IPS-20b (cell line): ENCODE measurements around the gene NAP1L4.

Experiments
- H3K27ac ChIP-seq: one replicate; pipeline ENCODE4 v1.5.1; 2013; ENCODE audit warnings: low read length
- H3K27me3 ChIP-seq: 2 replicates; pipeline ENCODE4 v1.6.1; 2013; ENCODE audit warnings: mild to moderate bottlenecking, low read length, inconsistent platforms; ENCODE audit not compliant: insufficient read depth
- H3K36me3 ChIP-seq: 2 replicates; pipeline ENCODE4 v1.6.1; 2013; ENCODE audit warnings: low read depth, mild to moderate bottlenecking, inconsistent platforms, low read length, moderate library complexity; ENCODE audit not compliant: insufficient read depth
- H3K4me1 ChIP-seq: 2 replicates; pipeline ENCODE4 v1.6.1; 2013; ENCODE audit warnings: mild to moderate bottlenecking, control low read depth, inconsistent platforms, low read length, moderate library complexity; ENCODE audit not compliant: insufficient read depth
- H3K4me3 ChIP-seq: 2 replicates; pipeline ENCODE4 v1.5.1; 2013; ENCODE audit warnings: mild to moderate bottlenecking, low read length, inconsistent platforms
- H3K9ac ChIP-seq: 2 replicates; pipeline ENCODE4 v1.6.1; 2013; ENCODE audit warnings: low read depth, mild to moderate bottlenecking, inconsistent platforms, low read length, moderate library complexity
- H3K9me3 ChIP-seq: 2 replicates; pipeline ENCODE4 v1.6.1; 2013; ENCODE audit warnings: mild to moderate bottlenecking, low read depth, low read length, inconsistent platforms; ENCODE audit not compliant: insufficient read depth

Gene NAP1L4

DNA sequence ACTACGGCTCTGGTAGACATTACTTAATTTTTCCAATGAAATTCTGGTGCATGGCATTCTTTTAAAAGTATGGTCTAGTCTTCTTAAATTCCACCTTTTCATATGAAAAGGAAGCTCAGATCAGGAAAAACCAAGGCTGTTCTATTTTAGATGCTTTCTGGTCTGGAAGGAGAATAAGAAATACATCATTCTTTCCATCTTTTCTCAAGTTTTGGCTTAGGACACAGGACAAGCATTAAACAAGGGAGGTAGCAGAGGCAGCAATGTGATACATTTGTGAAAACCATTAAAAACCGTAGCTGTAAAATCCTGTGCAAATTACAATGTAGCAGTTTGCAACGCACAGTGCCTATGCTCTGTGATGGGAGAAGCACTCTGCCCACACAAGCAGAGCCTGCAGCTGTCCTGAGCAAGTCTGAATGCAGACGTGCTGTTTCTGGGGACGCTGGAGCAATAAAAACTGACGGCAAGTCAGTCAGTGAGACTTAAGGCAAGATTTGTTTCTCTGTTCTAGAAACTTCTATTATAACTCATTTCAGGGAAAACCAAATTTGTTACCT lies 23.7 kb downstream of the NAP1L4 start:
- H3K36me3 ChIP-seq: peaks cover 97% of the 10 kb centered on the region
- no peaks in the 10 kb centered on the region for H3K4me1 ChIP-seq
- H3K27me3 ChIP-seq: no peaks in the 10 kb centered on the region
- no peaks in the 10 kb centered on the region for H3K9me3 ChIP-seq
- H3K9ac ChIP-seq: no peak overlapping the region
- no peak overlapping the region for H3K27ac ChIP-seq
- no peak overlapping the region for H3K4me3 ChIP-seq

DNA sequence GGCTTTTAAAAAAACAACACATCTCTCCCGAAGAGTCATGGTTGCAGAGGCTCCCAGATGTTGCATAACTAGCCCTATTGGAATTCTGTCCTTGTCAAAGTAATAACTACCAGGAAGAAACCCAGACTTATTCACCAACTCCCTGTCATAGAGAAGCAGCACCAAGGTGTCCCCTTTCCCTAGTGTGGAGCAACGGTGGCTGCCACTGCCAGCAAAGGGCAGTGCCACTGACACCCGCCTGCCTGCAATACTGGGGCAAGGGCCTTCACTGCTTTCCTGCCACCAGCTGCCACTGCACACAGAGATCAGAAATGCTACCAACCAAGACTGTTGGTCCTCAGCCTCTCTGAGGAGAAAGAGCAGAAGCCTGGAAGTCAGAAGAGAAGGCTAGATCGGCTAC lies 27.3 kb downstream of the NAP1L4 start:
- Histone ChIP-seq H3K27ac (no peak overlapping the region), H3K9me3 (no peaks in the 10 kb centered on the region), H3K36me3 (peaks cover 93% of the 10 kb centered on the region)

GRCh38 chr11:2963761-2964160 lies 28.4 kb downstream of the NAP1L4 start:
- Histone ChIP-seq H3K4me3 (no peak overlapping the region), H3K4me1 (peaks cover 3% of the 10 kb centered on the region), H3K27ac (no peak overlapping the region), H3K36me3 (peaks cover 93% of the 10 kb centered on the region), H3K9me3 (no peaks in the 10 kb centered on the region), H3K9ac (no peak overlapping the region), H3K27me3 (no peaks in the 10 kb centered on the region)

More for the DNA sequence above, 27.3 kb downstream of the NAP1L4 start:
- Histone ChIP-seq H3K4me3 (no peak overlapping the region), H3K4me1 (peaks cover 3% of the 10 kb centered on the region), H3K9ac (no peak overlapping the region), H3K27me3 (no peaks in the 10 kb centered on the region)

- Histone ChIP-seq H3K36me3 (peaks cover 93% of the 10 kb centered on the region), H3K9ac (no peak overlapping the region), H3K9me3 (no peaks in the 10 kb centered on the region), H3K27me3 (no peaks in the 10 kb centered on the region), H3K27ac (no peak overlapping the region), H3K4me3 (no peak overlapping the region), H3K4me1 (peaks cover 3% of the 10 kb centered on the region)
These were observed 28.9 kb downstream of the NAP1L4 start for GRCh38 chr11:2963112-2963754.

DNA sequence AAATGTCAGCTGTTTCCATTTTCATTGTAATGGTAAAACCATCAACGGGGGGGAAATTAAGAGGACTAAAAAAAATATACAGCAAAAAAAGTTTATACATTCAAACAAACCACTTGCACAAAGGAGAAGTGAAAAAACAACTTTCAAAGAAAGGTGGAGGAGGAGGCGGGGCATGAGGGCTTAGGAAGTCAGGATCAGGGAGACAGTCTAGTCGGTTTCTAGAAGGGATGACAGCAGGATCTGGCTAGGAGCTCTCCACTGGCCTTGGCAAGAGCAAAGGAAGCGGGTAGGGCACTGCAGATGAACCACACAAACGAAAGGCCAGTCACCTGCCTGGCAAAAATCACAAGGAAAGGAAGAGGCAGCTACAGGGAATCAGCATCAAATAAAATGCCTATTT lies 31.0 kb downstream of the NAP1L4 start:
- H3K27ac ChIP-seq: no peak overlapping the region
- peaks cover 3% of the 10 kb centered on the region for H3K4me1 ChIP-seq
- no peaks in the 10 kb centered on the region for H3K9me3 ChIP-seq
- H3K27me3 ChIP-seq: no peaks in the 10 kb centered on the region
- no peak overlapping the region for H3K4me3 ChIP-seq
- H3K36me3 ChIP-seq: peaks cover 96% of the 10 kb centered on the region
- H3K9ac ChIP-seq: no peak overlapping the region

DNA sequence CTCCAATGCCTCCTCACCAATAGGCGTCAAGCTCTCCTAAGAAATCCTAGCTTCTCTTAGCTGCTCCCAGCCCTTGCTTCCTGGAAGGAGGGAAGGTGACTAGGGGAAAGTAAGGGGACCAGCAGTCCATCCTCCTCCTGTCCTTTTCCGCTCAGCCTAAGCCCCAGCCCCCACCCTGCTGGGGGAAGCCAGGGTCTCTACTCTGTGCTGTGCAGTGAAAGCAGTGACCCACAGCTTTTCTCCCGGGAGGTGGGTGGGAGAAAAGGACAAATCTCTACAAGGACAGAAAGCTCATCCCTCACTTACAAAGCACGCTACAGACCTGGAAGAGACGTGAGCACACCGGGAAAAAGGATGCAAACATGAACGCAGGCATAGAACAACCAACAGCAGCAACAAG lies 32.0 kb downstream of the NAP1L4 start:
- Histone ChIP-seq H3K4me1 (peaks cover 3% of the 10 kb centered on the region), H3K27ac (no peak overlapping the region), H3K36me3 (peaks cover 96% of the 10 kb centered on the region)

GRCh38 chr11:2958251-2958650 lies 33.9 kb downstream of the NAP1L4 start:
- peaks cover 96% of the 10 kb centered on the region for H3K36me3 ChIP-seq
- H3K27ac ChIP-seq: no peak overlapping the region

More for the DNA sequence above, 32.0 kb downstream of the NAP1L4 start:
- no peaks in the 10 kb centered on the region for H3K9me3 ChIP-seq
- no peaks in the 10 kb centered on the region for H3K27me3 ChIP-seq
- no peak overlapping the region for H3K9ac ChIP-seq
- no peak overlapping the region for H3K4me3 ChIP-seq

GRCh38 chr11:2955906-2956476 lies 36.1 kb downstream of the NAP1L4 start:
- Histone ChIP-seq H3K9me3 (no peaks in the 10 kb centered on the region), H3K4me1 (no peaks in the 10 kb centered on the region), H3K36me3 (peaks cover 100% of the 10 kb centered on the region), H3K4me3 (no peak overlapping the region), H3K27me3 (no peaks in the 10 kb centered on the region), H3K9ac (no peak overlapping the region), H3K27ac (no peak overlapping the region)

More at GRCh38 chr11:2958251-2958650, 33.9 kb downstream of the NAP1L4 start:
- no peaks in the 10 kb centered on the region for H3K9me3 ChIP-seq
- H3K9ac ChIP-seq: no peak overlapping the region
- H3K4me1 ChIP-seq: peaks cover 3% of the 10 kb centered on the region
- no peak overlapping the region for H3K4me3 ChIP-seq
- H3K27me3 ChIP-seq: no peaks in the 10 kb centered on the region

DNA sequence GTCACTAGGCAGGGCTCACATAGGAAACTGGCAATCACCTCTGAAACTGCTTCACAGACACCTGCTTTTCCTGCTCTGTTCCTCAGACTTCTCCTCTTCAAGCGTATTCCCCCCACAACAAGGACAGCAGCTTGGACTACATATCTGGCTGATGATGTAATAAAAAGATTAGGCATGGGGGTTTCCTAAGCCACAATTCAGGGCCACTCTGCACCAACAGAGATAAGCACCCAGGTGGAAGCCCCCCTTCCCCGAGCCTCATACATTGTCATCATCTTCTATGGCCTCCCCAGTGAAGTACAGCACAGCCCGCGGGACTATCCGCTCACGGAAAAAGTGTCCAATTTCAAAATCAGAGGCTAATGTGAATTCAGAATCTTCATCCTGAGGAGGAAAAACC lies 37.9 kb downstream of the NAP1L4 start:
- Histone ChIP-seq H3K27me3 (no peaks in the 10 kb centered on the region), H3K4me1 (no peaks in the 10 kb centered on the region), H3K4me3 (no peak overlapping the region), H3K9me3 (no peaks in the 10 kb centered on the region), H3K36me3 (peaks cover 100% of the 10 kb centered on the region), H3K27ac (no peak overlapping the region), H3K9ac (no peak overlapping the region)

DNA sequence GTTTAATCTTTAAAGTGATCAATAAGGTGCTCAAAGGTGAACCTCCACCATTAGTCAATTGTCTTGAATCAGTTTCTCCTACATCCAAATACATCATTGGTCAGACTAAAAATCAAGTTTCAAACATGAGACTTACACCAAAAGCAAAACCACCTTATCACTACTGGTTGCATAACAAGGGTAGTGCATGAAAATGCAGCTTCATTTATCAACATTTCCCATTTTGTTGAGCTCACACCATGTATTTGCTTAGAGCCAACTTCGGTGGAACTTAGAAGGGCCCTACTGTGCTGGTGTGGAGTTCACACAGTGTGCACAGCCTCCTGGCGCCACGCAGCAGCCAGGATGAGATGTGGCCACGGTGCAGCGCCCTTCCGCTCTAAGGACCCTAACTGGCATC lies 39.8 kb downstream of the NAP1L4 start:
- H3K9ac ChIP-seq: no peak overlapping the region
- H3K27me3 ChIP-seq: no peaks in the 10 kb centered on the region
- H3K27ac ChIP-seq: no peak overlapping the region
- peaks cover 100% of the 10 kb centered on the region for H3K36me3 ChIP-seq
- no peak overlapping the region for H3K4me3 ChIP-seq
- no peaks in the 10 kb centered on the region for H3K9me3 ChIP-seq
- peaks cover 3% of the 10 kb centered on the region; the same call in 1 of the 2 replicates for H3K4me1 ChIP-seq

- no peak overlapping the region for H3K4me3 ChIP-seq
- no peak overlapping the region for H3K9ac ChIP-seq
- H3K27me3 ChIP-seq: no peaks in the 10 kb centered on the region
- H3K27ac ChIP-seq: no peak overlapping the region
- H3K4me1 ChIP-seq: peaks cover 4% of the 10 kb centered on the region; the same call in 1 of the 2 replicates
- H3K9me3 ChIP-seq: no peaks in the 10 kb centered on the region
- peaks cover 96% of the 10 kb centered on the region for H3K36me3 ChIP-seq
These were observed 40.7 kb downstream of the NAP1L4 start for GRCh38 chr11:2951231-2952110.
